Activated T-cell treated with anti-CD3 and anti-CD28 coated beads for 4 hours (primary cell): ENCODE data around the gene FAM81B.
"Not testable (repeated sequence)": the region's sequence is repeated elsewhere in the genome, so short reads cannot be mapped to it uniquely, and the experiment has no call there.

Experiments used
- DNase-seq: peaks from one replicate; pipeline ENCODE4 v3.0.0-alpha.2; 2020

The FAM81B gene, protein sequence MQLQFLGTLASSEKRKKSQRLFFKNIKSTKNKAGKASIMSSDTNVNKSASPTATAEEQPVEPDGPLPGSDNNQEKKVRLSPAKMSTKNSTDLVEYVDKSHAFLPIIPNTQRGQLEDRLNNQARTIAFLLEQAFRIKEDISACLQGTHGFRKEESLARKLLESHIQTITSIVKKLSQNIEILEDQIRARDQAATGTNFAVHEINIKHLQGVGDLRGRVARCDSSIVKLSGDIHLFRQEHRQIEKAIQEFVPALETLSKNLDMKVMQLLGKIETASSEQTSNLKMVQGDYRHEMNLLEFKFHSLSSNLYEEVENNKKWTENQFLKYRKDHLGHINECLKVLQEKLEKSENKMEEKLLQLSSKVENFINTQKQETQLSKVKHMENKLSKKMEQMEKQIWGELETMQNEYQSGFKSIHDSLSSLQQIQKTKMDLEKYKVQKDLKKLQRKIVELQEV

DNA sequence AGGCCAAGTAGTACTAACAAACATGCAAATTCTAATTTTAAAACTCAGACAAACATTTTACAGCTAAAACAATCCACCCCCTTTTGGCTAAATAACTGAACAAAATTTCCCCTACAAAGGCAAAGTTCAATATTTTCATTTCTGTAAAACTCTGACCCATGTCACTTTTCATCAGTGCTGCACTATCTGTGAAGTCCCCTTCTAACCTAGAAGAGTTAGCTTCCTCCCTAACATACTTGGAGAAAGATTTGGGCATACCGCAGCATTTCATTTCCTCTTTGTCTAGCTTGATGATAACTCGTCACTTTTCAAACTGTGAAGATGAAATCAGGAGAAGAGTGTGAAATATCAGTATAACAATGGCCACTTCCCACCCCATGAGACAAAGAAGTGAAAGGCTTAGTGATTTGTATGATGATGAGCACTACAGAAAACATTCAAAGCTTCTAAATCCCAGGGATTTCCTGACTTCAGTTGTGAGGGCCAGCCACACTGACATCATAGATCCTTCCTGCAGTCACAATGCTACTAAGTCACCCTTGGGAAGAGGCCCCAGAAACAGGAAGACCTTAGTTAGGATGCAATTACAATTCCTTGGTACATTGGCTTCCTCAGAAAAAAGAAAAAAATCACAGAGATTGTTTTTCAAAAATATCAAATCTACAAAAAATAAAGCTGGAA lies at the start of gene FAM81B:
TSS of gene FAM81B (plus strand) at position 555 of the 681 bp plus-strand sequence. CDS start at position 579, 24 bp downstream.
- no peak for DNase-seq

DNA sequence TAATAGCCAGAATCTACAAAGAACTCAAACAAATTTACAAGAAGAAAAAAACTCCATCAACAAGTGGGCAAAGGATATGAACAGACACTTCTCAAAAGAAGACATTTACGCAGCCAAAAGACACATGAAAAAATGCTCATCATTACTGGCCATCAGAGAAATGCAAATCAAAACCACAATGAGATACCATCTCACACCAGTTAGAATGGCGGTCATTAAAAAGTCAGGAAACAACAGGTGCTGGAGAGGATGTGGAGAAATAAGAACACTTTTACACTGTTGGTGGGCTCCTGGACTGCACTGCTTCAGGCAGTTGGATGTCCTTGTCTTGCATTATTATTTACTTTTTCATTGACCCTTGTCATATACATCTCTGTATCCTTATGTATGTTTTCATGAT lies 49.7 kb upstream of the FAM81B start:
- DNase-seq: not testable (repeated sequence)

DNA sequence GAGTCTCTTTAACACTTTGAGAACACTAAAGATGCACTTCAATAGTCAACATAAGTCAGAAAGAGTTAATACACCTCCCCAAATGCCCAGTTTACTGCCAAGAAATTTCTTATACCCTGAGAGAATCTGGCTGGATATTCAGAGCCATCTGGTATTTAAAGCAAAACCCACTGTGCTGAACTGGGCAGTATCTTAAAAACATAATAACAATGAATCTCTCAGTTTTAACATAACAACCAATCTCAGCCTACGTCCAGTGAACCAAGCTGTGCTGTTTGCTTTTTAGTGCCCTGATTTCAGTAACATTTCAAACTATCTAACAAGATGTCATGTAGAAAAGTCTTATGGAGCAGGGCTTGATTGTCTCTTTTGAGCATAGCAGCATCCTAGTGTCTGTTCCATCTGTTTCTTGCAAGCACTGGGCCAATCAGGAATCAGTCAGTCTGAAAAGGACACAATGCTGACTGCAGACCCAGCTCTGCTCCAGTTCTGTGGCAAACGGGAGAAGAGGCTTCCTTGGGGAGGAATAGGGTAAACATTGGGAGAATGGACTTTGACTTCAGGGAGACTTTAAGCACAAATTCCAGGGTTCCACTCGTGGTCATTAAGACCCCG lies 43.6 kb upstream of the FAM81B start:
- DNase-seq: no peak

DNA sequence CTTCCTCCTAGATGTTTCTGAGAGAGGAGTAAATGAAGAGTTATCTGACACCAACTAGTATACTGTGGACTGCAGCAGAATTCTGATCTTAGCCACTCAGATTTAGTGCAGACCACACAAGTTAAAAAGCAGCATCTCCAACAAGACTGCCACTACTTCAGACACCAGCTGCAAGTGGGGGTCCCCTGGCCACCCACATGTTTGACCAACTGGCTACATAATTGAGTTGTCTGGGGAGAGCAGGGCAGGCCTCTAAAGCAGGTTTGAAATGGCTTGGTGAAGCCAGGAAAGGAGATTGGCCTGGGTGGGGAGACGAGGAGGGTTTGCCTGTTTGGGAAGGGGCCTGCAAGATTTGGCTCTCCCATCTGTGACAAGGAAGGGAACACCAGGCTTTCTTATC lies 40.5 kb upstream of the FAM81B start:
- no peak for DNase-seq

DNA sequence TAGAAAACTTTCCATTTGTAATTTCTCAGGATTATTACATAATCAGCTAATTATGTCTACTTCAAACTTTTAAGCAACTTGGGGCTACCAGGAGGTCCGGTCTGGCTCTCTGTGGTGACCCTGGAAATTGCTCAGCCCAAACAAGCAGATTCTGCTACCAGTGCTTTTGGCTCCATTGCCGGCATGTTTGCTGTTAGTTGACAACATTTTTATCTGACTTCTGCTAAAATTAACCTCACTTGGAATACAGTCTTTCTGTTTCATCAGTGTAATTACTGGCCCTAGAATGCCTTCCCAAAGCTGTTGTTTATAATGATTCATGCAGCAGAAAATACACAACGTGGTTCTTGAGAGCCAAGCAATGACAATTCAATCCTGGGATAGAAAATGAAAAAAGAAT lies 38.5 kb upstream of the FAM81B start:
- DNase-seq: no peak

DNA sequence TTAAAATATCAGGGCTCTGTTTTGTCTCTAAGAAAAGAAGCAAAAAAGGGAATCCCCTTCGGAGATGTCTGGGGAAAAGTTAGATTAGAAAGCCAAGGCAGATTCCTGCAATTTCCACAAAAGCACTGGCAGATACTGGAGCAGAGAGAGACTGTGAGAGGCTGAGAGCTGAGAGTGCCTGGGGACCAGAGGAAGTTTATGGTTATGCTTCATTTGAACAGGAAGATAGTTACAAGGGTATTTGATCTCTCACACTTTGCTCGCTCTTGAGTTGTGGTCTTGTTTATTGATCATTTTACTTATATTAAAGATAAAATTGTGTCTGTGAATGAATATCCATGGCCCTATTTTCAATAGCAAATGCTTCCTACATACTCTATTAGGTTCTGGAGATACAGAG lies 32.8 kb upstream of the FAM81B start:
- DNase-seq: no peak

DNA sequence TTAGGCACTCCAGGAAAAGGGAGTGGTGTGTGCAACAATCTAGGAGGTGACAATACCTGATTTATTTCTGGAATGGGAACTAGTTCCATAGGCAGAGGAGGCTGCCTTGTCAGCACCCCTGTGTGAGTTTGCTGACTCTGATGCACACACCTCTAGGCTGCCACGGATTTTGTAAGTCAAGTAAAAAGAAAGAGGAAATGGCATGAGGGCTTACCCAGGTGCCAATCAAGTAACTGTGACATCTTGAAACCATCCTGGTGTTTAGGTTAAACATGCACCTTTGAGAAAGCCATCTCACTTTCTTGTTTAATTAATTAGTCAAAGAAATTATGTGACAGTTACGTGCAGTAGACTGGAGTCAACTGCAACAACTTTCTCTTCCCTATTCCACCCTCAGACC lies 32.3 kb upstream of the FAM81B start:
- DNase-seq: no peak

DNA sequence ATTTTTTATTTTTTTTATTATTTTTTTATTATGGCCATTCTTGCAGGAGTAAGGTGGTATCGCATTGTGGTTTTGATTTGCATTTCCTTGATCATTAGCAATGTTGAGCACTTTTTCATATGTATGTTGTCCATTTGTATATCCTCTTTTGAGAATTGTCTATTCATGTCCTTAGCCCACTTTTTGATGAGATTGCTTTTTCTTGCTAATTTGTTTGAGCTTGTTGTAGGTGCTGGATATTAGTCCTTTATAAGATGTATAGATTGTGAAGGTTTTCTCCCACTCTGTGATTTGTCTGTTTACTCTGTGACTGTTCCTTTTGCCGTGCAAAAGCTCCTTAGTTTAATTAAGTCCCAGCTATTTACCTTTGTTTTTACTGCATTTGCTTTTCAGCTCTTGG lies 30.5 kb upstream of the FAM81B start:
- not testable (repeated sequence) for DNase-seq

DNA sequence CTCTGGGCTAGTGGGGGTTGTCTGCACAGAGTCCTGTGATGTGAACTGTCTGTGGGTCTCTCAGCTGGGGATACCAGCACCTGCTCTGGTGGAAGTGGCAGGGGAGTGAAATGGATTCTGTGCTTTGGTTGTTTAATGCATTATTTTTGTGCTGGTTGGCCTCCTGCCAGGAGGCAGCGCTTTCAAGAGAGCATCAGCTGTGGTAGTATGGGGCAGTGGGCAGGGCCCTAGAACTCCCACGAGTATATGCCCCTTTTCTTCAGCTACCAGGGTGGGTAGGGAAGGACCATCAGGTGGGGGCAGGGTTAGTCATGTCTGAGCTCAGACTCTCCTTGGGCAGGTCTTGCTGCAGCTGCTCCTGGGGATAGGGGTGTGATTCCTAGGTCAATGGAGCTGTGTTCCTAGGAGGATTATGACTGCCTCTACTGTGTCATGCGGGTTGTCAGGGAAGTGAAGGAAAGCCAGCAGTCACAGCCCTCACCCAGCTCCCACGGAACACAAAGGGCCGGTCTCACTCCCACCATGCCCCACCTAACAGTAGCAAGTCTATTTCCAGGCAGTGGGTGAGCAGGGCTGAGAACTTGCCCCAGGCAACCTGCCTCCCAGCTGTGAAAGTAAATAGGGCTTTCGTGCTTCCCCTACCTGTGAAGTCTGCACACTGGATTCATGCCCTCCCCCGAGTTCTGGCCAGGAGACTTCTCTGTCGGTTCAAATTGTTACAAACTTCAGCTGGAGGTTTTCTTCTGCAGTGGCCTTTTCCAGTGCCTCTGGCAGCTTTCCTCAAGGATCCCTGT lies 25.7 kb upstream of the FAM81B start:
- no peak for DNase-seq

DNA sequence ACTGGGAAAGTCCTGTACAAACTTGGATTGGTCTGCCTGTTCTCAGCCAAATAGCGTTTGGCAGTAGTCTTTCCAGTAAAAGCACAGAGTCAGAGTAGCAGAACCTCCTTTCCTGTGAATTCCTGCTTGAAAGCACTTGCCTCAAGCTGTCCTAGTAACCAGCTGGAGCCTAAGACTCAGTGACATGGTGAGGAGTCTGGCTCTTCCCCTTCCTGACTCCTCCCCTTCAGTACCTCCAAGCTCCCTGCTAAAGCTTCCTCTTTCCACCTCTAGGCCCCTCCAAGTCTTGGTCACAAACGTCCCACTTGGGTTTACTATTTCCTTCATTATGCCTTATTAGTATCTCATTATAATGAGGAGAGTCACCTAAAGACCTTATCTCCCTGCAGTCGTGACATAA lies 21.4 kb upstream of the FAM81B start:
- no peak for DNase-seq

DNA sequence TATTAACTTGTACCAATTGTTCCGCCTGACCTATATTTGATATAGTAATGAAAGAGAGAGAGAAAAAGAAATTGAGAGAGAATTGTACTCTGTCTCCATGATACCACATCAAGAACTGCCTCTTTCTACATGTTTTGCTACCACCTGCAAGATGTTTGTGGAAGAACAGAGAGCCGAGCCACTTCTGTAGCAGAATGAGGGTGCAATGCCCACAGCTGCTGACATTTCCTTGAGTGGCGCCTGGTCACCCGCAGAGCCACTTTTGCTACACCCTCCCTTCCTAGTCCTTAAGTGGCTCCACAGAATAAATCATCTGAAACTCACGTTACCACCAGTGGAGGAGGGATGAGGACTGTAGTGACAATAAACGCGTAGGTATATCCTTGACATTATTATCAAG lies 17.1 kb upstream of the FAM81B start:
- DNase-seq: no peak

DNA sequence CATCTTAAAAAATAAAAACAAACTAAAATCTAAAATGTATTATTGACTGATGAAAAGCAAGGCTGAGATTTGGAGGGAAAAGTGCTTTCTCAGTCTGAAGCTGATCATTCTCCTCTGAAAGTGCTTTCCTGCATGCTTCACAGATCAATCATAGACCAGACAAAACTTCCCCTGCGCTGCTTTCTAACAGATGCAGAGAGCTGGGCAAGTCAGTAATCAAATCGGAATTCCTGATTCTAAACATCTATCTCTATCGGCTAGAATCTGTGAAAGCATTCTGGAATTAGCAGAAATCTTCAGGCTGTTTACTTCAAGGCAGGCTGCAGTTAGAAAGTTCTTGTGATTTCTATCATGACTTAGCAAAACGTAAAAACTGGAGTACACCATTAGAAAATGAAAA lies 15.6 kb upstream of the FAM81B start:
- DNase-seq: no peak

DNA sequence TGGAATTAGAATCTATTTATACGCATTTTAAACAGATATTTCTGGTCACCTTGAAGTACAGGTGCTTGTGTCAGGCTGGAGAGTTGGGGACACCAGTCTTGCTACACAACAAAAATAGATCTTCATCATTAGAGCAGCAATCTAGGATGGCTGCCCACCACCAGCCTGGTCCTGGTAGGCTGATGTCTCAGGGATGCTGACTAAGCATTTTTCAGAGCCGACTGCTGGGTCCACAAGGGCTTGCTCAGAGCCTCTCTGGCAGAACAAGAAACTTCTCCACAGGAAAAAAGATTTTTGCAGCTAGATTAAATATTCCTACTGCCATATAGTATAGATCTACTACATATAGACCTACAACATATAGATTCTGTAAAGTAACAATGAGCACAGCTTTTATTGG lies 12.0 kb upstream of the FAM81B start:
- DNase-seq: no peak

DNA sequence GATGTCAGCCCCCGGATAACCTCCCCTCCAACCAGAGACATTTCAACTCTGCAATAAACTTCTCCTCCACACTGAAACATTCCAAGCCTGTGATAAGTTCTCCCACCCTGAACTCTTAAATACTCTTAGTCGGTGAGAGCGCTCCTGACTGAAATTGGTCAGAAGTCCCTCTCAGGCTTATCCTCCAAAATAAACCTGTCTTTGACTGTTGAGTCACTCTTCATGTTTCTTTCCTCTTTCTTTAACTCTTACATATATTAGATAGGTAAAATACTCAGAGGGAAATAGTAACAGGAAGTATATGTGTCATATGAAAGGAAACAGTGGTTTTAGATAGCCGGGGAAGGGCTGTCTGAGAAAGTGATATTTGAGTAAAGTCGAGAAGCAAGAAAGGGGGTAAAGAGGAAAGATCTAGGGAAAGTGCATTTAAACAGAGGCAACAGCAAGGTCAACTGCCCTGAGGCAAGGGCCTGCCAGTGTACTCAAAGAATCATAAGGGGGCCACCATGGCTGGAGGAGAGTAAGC lies 11.0 kb upstream of the FAM81B start:
- DNase-seq: no peak

DNA sequence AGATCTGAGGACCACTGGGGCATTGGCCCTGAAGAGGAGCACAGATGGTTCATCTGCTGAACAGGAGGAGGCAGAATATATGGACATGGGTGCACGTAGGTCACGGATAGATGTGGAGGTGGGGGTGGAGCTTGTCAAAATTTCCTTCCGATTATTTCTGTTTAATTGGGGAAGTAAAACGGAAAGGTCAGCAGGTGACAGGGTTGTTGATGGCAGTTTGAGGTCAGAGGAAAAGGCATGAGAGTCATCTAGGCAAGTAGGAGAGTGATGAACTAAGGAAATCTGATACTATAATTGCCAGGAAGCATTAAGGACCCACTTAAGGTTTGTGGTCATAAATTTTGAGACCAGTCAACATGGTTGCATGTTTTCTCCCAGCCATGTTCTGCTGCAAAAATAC lies 8.4 kb upstream of the FAM81B start:
- DNase-seq: no peak

DNA sequence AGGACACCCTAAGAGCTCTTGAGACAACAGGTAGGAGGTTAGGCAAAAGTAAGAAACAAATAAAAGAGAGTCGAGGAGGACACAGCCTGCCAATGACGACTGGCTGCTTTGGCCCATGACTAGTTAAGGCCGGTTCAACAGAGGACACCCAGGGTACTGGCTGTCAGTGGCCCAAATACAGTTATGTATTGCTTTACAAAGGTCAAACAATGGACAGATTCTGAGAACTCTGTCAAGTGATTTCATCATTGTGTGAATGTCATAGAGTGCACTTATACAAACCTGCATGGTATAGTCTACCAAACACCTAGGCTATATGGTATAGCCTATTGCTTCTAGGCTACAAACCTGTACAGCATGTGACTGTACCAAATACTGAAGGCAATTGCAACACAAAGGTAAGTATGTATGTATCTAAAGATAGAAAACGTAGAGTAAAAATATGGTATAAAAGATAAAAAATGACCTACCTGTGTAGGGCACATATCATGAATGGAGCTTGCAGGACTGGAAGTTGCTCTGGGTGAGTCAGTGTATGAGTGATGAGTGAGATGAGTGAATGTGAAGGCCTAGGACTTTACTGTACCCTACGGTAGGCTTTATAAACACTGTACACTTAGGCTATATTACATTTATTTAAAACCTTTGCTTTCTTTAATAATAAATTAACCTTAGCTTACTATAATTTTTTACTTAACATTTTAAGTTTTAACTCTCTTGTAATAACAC lies 6.5 kb upstream of the FAM81B start:
- DNase-seq: no peak

DNA sequence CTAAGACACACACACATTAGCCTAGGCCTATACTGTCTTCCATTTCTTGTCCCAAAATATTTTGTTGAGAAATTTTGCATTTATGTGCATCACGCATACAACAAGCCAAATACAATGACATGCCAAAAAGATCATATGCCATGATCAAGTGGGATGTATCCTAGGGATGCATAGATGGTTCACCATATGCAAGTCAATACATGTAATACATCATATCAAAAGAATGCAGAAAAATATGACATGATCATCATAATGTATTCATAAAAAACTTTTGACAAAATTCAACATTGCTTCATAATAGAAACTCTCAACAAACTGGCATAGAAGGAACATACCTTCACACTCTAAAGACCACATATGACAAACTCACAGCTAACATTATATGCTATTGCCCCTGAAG lies 5.8 kb upstream of the FAM81B start:
- DNase-seq: no peak

DNA sequence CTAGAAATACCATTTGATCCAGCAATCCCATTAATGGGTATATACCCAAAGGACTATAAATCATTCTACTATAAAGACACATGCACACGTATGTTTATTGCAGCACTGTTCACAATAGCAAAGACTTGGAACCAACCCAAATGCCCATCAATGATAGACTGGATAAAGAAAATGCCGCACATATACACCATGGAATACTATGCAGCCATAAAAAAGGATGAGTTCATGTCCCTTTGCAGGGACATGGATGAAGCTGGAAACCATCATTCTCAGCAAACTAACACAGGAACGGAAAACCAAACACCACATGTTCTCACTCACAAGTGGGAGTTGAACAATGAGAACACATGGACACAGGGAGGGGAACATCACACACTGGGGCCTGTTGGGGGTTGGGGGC lies 799 bp downstream of the FAM81B start:
- not testable (repeated sequence) for DNase-seq

DNA sequence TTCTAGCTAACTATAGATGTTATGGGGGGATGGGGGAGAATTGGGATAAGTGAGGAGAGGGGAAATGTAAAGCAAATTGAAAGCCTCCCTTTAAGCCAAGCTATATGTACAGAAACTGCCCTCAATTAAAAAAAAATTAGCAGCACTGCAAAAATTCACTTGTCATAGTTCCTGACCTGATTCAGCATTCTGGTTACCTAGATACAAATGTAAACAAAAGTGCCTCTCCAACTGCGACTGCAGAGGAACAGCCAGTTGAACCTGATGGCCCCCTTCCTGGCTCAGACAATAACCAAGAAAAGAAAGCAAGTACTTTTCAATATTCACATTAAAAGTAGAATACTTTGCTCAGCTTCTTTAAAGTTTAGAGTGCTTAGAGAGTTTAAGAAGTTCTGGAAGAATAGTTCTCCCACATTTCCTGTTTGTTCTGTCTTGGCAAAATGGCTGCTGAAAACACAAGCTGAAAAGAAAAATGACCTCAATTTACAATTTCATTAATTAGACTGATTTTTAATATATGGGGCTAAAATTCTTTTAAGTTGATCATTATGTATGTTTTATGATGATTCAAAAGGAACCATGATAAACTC lies 1.5 kb downstream of the FAM81B start:
- no peak for DNase-seq

DNA sequence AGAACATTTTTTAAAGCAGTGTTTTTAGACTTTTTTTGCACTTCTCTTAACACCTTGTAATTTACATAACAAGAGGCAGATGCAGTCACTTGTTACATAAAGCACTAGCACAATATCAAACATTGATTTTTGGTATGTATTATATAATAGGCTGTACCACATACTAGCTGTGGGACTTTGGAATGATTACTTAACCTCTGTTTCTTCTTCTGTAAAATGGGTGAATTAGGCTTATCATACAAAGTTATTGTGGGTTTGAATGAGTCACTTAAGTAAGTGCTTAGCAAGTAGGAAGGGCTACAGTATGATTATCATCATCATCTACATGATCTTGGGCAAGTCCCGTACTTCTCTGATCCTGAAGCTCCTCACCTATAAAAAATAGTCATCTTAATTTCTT lies 2.1 kb downstream of the FAM81B start:
- no peak for DNase-seq

DNA sequence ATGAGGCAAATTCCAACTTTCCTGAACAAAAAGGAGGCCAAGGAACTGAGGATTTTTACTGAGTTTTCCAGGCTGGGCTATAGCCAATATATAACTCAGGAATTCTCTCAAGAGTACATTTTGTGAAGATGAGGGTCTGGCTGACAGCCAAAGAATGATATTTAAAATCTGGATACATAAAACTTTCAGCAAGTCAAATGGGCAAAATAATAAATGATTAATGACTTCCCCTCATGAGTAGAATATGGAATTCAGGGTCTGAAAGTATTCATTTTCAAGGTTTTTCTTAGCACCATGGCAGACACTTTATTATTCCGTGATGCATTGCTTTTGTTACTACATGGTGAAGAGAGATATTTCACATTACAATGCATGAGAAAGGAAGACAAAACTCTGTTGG lies 7.8 kb downstream of the FAM81B start:
- DNase-seq: no peak

DNA sequence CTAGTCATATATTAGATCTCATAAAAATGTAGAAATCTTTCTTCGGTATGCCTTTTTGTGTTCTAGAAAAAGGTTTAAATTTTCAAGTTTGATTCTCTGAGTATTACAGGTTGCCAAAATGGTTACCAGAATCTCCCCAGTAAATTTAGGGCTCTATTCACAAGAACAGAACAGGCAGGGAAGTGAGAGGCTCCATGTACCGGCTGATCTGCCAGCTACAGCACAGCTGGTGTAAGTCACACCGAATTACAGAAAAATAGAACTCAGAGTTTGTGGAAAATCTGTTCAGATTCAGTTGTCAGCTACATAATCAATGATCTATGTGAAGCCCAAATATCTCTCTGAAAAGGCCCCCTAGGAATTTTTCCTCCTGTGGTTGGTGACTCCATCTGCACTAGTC lies 10.5 kb downstream of the FAM81B start:
- no peak for DNase-seq
